Transverse colon (tissue), 4 donors: ENCODE measurements around the gene HADHB. TPM values are rescaled to one million over a fixed set of nuclear protein-coding genes. Genes with fewer than 3 reads are reported as not detected.

Experiments
- DNase-seq: peaks from one replicate; pipeline ENCODE4 v3.0.0-alpha.2; 2019
- H3K27ac ChIP-seq, 4 donors: fragments of 200-600 bp; sonication (generic); 2 replicates each; pipeline ENCODE4 v1.5.1; 2016 to 2018; ENCODE audit warnings: inconsistent platforms in 4 of 4
- H3K27me3 ChIP-seq: fragments of 200-600 bp; sonication (generic); 2 replicates; pipeline ENCODE4 v1.5.1; 2017; ENCODE audit warnings: inconsistent platforms
- H3K36me3 ChIP-seq, 4 donors: fragments of 200-600 bp; sonication (generic); 2 replicates each; pipeline ENCODE4 v1.5.1; 2017 to 2019; ENCODE audit warnings: inconsistent platforms in 4 of 4
- H3K4me1 ChIP-seq, 4 donors: fragments of 200-600 bp; sonication (generic); 2 replicates each; pipeline ENCODE4 v1.5.1; 2017 to 2020; ENCODE audit warnings: inconsistent platforms in 4 of 4
- H3K4me3 ChIP-seq, 4 donors: fragments of 200-600 bp; sonication (generic); 1 replicate in 1 of 4; 2 replicates in 3 of 4; pipeline versions ENCODE4 v1.5.1 to v1.6.1; 2017 to 2019; ENCODE audit warnings: inconsistent platforms in 4 of 4
- H3K9me3 ChIP-seq, 2 donors: fragments of 200-600 bp; sonication (generic); 2 replicates each; pipeline ENCODE4 v1.5.1; 2017 to 2019; ENCODE audit warnings: inconsistent platforms in 2 of 2
- EP300 ChIP-seq: sonication (generic); formaldehyde crosslinking; IDR thresholded peaks from one replicate; pipeline ENCODE4 v1.6.1; 2017; ENCODE audit warnings: antibody characterized with exemption, low read depth
- POLR2A ChIP-seq: fragments of 450-650 bp; IDR thresholded peaks from one replicate; pipeline ENCODE4 v1.6.1; 2016; ENCODE audit warnings: antibody characterized with exemption, mild to moderate bottlenecking, moderate library complexity
- POLR2AphosphoS5 ChIP-seq, 3 donors: sonication (generic); formaldehyde crosslinking; IDR thresholded peaks; one replicate each; pipeline ENCODE4 v1.6.1; 2016; ENCODE audit warnings: antibody characterized with exemption in 3 of 3
- WGBS, 2 donors: methylation state at CpG; one replicate each; pipeline ENCODE4 v1.1.5; 2018; ENCODE audit warnings: low coverage in 1 of 2; 5-methylcytosine and 5-hydroxymethylcytosine counted together
- in situ Hi-C, 4 donors: fragments of 200-750 bp; cut with MboI; loops; one replicate each; pipeline versions ENCODE4 v1.15.0 to v1.15.1; 2017; ENCODE audit warnings: low sequenced_read_pairs in 3 of 4, low pct_ligation_motif_present in 1 of 4, low pct_unique_long_range_greater_than_20kb in 1 of 4
- intact Hi-C: fragments of 100-400 bp; cut with DNase I; formaldehyde crosslinking; loops from one replicate; pipeline ENCODE4 v1.15.1; 2023; ENCODE audit warnings: low total_unique reads
- total RNA-seq, 4 donors: library from RNA; depleted of rRNA; stranded (reverse); fragments of >200 nt; gene quantifications; one replicate each; pipeline ENCODE4 v1.1.0, GENCODE V29; 2016
- TF ChIP-seq, protein P1 (sequence below), 5 experiments: fragments of 200-600 bp in 3 of 5; fragments of 450-650 bp in 2 of 5; sonication (generic) in 3 of 5; IDR thresholded peaks; 1 replicate in 2 of 5; 2 replicates in 3 of 5; pipeline ENCODE4 v1.5.1; 2016 to 2017; ENCODE audit warnings: antibody characterized with exemption in 5 of 5, inconsistent platforms in 3 of 5, mild to moderate bottlenecking in 2 of 5, moderate library complexity in 1 of 5

Gene HADHB
- total RNA-seq, 4 donors from 2014 or later: 53.1 to 182 (median 133) TPM

DNA sequence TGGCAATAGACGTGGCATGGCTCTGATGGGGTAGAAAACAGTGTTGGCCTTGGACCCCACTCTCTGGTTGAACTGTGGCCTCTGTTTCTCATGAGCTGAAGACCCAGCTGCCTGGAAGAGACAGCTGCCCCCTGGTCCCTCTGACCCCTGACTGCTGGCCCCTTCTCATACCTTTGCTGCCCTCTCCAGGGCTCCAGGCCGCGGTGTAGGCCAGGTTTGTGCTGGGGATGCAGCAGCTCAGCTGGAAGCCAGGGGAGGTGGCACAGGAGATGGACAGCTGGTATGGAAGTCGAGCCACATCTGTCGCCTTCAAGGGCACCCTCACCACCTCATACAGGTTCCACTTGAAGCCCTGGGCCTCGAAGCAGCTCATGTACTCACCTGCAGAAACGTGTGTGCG lies 69.5 kb downstream of the HADHB start:
- Histone ChIP-seq H3K4me3 (no peak overlapping the region), H3K9me3 (no peaks in the 10 kb centered on the region), H3K4me1 (no peaks in the 10 kb centered on the region), H3K27me3 (no peaks in the 10 kb centered on the region), H3K36me3 (no peaks in the 10 kb centered on the region), H3K27ac (no peak overlapping the region)
- in situ Hi-C loops: loop anchor here in 1 of 4 donors (25.0 kb wide), 1 partner anchor 352 kb away; no protein-coding TSS in a partner anchor
- DNase-seq: no peak
- 60 to 78% methylated on average over 1 to 8 of the region's 8 CpGs for WGBS, 2 donors
- no peak for TF ChIP-seq POLR2AphosphoS5 (IDR thresholded peaks at IDR 0.05)
- TF ChIP-seq POLR2A: no peak
- no peak for TF ChIP-seq EP300
- TF ChIP-seq, protein P1, sequence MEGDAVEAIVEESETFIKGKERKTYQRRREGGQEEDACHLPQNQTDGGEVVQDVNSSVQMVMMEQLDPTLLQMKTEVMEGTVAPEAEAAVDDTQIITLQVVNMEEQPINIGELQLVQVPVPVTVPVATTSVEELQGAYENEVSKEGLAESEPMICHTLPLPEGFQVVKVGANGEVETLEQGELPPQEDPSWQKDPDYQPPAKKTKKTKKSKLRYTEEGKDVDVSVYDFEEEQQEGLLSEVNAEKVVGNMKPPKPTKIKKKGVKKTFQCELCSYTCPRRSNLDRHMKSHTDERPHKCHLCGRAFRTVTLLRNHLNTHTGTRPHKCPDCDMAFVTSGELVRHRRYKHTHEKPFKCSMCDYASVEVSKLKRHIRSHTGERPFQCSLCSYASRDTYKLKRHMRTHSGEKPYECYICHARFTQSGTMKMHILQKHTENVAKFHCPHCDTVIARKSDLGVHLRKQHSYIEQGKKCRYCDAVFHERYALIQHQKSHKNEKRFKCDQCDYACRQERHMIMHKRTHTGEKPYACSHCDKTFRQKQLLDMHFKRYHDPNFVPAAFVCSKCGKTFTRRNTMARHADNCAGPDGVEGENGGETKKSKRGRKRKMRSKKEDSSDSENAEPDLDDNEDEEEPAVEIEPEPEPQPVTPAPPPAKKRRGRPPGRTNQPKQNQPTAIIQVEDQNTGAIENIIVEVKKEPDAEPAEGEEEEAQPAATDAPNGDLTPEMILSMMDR (IDR thresholded peaks at IDR 0.05): no peak
- intact Hi-C loops: no loop called here

GRCh38 chr2:26316041-26316440 lies 71.3 kb downstream of the HADHB start:
- no peaks in the 10 kb centered on the region for H3K9me3 ChIP-seq
- no peaks in the 10 kb centered on the region for H3K27me3 ChIP-seq
- in situ Hi-C loops (loop anchor here in 1 of 4 donors (25.0 kb wide), 1 partner anchor 354 kb away; no protein-coding TSS in a partner anchor), intact Hi-C loops (no loop called here)
- no peak overlapping the region for H3K4me3 ChIP-seq
- no peak for DNase-seq
- H3K27ac ChIP-seq: no peak overlapping the region
- WGBS, 2 donors: 88% methylated on average over 2 of the region's 2 CpGs; no CpG with 5 or more reads in 1 of the 2 donors
- H3K36me3 ChIP-seq: no peaks in the 10 kb centered on the region
- H3K4me1 ChIP-seq: no peaks in the 10 kb centered on the region
- no peak for TF ChIP-seq EP300
- no peak for TF ChIP-seq POLR2AphosphoS5 (IDR thresholded peaks at IDR 0.05)
- TF ChIP-seq POLR2A: no peak
- TF ChIP-seq, protein P1 (IDR thresholded peaks at IDR 0.05): no peak

- intact Hi-C loops: no loop called here
- H3K27me3 ChIP-seq: no peaks in the 10 kb centered on the region
- H3K4me3 ChIP-seq: no peak overlapping the region
- in situ Hi-C loops: loop anchor here in 1 of 4 donors (25.0 kb wide), 1 partner anchor 355 kb away; no protein-coding TSS in a partner anchor
- no peaks in the 10 kb centered on the region for H3K4me1 ChIP-seq
- TF ChIP-seq EP300 (no peak), POLR2AphosphoS5 (IDR thresholded peaks at IDR 0.05) (no peak), POLR2A (no peak)
- TF ChIP-seq, protein P1 (IDR thresholded peaks at IDR 0.05): no peak
- no peak for DNase-seq
- H3K27ac ChIP-seq: no peak overlapping the region
- no peaks in the 10 kb centered on the region for H3K36me3 ChIP-seq
- H3K9me3 ChIP-seq: no peaks in the 10 kb centered on the region
- WGBS, 2 donors: 94% methylated on average over 6 of the region's 6 CpGs; no CpG with 5 or more reads in 1 of the 2 donors
Measured at GRCh38 chr2:26316845-26317244, 72.1 kb downstream of the HADHB start.

DNA sequence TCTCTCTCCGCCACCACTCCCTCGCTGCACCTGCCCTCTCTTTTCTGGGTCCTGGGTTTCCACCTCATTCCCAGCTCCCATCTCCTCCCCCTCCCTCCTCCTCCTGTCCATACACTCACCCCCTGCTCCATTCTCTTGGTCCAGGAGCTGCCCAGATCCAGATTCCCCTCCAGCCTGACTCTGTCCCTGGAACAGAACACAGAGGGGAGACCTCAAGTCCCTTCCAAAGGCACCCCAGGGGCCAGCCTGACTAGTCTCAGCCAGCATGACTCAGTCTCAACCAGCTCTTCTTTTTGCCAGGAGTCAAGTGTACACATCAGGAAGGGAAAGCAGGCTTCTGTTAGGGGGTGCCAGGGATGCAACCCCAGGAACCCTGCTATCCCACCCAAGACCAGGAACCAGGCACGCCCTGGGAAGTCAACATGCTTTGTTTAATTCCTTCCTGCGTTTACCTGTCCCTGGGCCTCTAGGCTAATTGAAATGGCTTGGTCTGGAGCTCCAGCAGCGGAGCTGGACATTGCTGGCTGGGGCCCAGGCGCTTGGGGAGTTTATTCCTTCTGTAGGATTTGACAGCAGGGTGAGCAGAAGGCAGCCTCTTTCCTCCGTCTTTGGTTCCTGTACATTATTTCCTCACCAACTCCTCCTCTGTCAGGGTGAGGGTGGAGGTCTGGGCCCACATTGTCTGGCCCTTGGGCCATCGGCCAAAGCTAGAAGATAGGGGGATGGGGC lies 72.8 kb downstream of the HADHB start:
- WGBS, 2 donors: 83 to 100% methylated on average over 2 to 8 of the region's 8 CpGs
- no peak for DNase-seq
- Histone ChIP-seq H3K36me3 (no peaks in the 10 kb centered on the region), H3K4me3 (no peak overlapping the region), H3K4me1 (no peaks in the 10 kb centered on the region), H3K27ac (no peak overlapping the region), H3K9me3 (no peaks in the 10 kb centered on the region), H3K27me3 (no peaks in the 10 kb centered on the region)
- no peak for TF ChIP-seq POLR2AphosphoS5 (IDR thresholded peaks at IDR 0.05)
- no peak for TF ChIP-seq POLR2A
- TF ChIP-seq, protein P1 (IDR thresholded peaks at IDR 0.05): no peak
- TF ChIP-seq EP300: no peak
- in situ Hi-C loops: loop anchor here in 1 of 4 donors (25.0 kb wide), 1 partner anchor 355 kb away; no protein-coding TSS in a partner anchor
- intact Hi-C loops: no loop called here
